PC-3 (cell line): ENCODE data around the gene POLR3E.

Experiments used
- EZH2 ChIP-seq: fragments of 300-600 bp; sonication (generic); IDR thresholded peaks from one replicate; pipeline ENCODE4 v1.6.1; 2017; ENCODE audit warnings: antibody characterized with exemption, mild to moderate bottlenecking, low read length; ENCODE audit not compliant: unreplicated experiment
- EZH2phosphoT487 ChIP-seq: fragments of 300-600 bp; sonication (generic); IDR thresholded peaks from 2 replicates; pipeline ENCODE4 v1.6.1; 2018; ENCODE audit warnings: mild to moderate bottlenecking, antibody characterized with exemption, low read length, borderline replicate concordance
- TF ChIP-seq, protein P1 (sequence below): fragments of 300-600 bp; sonication (generic); conservative IDR thresholded peaks from 2 replicates; pipeline ENCODE4 v1.5.1; 2017; ENCODE audit warnings: antibody characterized with exemption, low read depth, mild to moderate bottlenecking, low read length

DNA sequence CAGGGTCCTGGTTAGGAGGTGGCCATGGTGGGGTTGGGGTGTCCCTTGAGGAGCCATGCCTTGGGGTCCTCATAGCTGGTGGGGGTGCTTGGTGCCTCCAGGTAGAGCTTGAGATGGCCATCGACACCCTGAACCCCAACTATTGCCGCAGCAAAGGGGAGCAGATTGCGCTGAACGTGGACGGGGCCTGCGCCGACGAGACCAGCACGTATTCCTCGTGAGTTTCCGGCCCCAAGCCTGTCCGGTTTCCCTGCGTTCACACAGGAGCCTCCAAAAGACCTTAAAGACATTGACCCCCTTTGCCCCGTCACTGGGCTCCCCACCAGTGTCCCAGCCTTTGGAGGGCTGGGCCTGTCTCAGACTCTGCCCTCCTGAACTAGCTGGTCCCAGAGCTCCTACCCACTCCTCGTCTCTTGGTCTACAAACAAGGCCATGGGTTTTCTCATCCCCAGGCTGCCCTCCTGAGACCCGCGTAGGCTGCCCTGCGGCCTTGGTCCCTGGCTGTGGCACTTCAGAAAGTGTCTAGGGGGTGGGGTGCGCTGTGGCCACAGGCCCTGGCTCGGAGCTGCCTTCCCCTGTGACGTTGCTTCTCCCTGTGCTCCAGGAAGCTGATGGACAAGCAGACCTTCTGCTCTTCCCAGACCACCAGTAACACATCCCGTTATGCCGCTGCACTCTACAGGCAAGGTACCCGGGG, 11.8 kb downstream of the POLR3E start:
- TF ChIP-seq EZH2 (no peak), EZH2phosphoT487 (no peak)
- TF ChIP-seq, protein P1, sequence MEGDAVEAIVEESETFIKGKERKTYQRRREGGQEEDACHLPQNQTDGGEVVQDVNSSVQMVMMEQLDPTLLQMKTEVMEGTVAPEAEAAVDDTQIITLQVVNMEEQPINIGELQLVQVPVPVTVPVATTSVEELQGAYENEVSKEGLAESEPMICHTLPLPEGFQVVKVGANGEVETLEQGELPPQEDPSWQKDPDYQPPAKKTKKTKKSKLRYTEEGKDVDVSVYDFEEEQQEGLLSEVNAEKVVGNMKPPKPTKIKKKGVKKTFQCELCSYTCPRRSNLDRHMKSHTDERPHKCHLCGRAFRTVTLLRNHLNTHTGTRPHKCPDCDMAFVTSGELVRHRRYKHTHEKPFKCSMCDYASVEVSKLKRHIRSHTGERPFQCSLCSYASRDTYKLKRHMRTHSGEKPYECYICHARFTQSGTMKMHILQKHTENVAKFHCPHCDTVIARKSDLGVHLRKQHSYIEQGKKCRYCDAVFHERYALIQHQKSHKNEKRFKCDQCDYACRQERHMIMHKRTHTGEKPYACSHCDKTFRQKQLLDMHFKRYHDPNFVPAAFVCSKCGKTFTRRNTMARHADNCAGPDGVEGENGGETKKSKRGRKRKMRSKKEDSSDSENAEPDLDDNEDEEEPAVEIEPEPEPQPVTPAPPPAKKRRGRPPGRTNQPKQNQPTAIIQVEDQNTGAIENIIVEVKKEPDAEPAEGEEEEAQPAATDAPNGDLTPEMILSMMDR, result no peak
